Measurements from ENCODE around the gene TMEM109.

Gene TMEM109

GRCh38 chr11:60971520-60971919 is 57.6 kb downstream of the TMEM109 start, which contains the start of gene CD6:
Gene CD6 (plus strand): TSS chr11:60971680. CDS start chr11:60971866, 186 bp downstream.
- DNase-seq (ENCODE audit: low read depth): no peak

DNA sequence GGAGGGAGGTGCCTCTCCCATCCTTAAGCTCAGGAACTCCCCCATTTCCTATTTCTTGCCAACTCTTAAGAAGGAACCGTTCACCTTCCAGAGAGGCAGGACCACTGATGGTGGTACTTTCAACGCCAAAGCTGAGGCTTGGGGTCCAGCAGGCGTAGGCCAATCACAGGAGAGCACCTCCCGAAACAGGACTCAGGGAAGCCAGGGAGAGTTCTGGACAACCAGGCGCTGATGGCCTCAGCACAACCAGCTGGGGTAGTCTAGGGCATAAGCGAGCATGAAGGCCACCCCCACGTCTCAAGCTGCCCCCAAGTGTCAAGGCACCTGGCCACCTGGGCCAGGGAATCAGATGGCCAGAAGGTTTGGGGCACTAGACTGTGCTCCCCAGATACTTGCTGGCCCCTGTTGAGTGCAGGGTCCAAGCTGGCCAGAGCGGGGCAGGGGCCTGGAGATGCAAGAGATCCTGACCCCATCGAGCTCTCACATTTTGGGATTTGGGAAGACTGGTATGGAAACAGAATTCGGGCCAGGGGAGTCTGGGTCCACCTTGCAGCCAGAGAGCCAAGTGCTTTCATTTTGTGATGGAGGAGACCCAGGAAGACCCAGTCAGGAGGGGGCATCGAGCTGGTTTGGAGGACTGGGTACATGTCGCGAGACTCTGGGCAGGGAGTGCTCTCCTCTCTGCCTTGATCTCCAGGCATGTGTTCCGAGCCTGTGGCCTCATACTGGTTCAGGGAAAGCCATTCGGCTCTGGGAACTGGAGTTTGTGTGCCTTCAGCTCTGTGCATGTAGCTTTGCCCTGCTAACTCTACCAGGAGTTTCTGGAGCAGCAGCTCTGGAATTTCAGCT is 58.4 kb downstream of the TMEM109 start:
- DNase-seq (ENCODE audit: low read depth): no peak
